Measurements from ENCODE around the gene TMEM235. TPM values are rescaled to one million over a fixed set of nuclear protein-coding genes. Genes with fewer than 3 reads are reported as not detected.

The TMEM235 gene
- total and polyA plus RNA-seq, 9 of the 15 experiments (the other 6 are each of a cell fraction or from before 2014, with no cell fraction given), result not detected

DNA sequence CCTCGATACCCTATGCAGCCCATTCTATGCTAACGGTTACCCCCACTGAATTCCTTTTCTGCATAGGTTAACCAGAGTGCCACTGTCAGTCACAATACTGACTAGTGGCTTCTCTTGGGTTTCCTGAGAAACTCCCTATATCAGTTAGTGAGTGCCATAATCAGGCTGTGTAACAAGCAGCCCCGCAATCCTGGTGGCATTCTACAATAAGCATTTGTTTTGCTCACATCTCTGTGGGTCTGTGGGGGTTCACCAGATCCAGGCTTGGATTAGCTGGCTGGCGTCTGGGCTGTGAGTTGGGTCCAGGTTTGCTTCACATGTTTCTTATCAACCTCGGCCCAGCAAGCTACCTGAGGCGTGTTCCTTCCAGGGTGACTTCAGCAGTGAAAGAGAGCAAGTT, 42.4 kb downstream of the TMEM235 start (continued):
- peak; percentile 22; the same call in 1 of the 2 replicates for TF ChIP-seq CHAMP1 (IDR thresholded peaks at IDR 0.05)
- TF ChIP-seq HDAC2 (IDR thresholded peaks at IDR 0.05), result peak; percentile 91
- TF ChIP-seq CBFA2T3 (IDR thresholded peaks at IDR 0.05), result peak; percentile 31; the same call in 1 of the 2 replicates
- TF ChIP-seq PHF20 (IDR thresholded peaks at IDR 0.05; ENCODE audit: partially characterized antibody), result peak; percentile 58
- TF ChIP-seq FOXA3 (CRISPR knock-in tag; conservative IDR thresholded peaks at IDR 0.05 in 1 of 2, IDR thresholded peaks at IDR 0.05 in 1 of 2), result no peak
- TF ChIP-seq CHD4 (IDR thresholded peaks at IDR 0.05; ENCODE audit: insufficient read depth, insufficient replicate concordance, low read depth, low read length, poor library complexity, severe bottlenecking), result peak; percentile 59
- peak; percentile 95 for TF ChIP-seq ZNF12 (CRISPR knock-in tag; IDR thresholded peaks at IDR 0.05)
- peak; percentile 97 for TF ChIP-seq TRIM28 (IDR thresholded peaks at IDR 0.05)
- no peak for TF ChIP-seq TFAP4 (CRISPR knock-in tag; IDR thresholded peaks at IDR 0.05; ENCODE audit: borderline replicate concordance)
- peak; percentile 92 for TF ChIP-seq RBM25 (IDR thresholded peaks at IDR 0.05; ENCODE audit: low read depth, low read length, severe bottlenecking)
- peak; percentile 86 to 94 for TF ChIP-seq KDM1A (IDR thresholded peaks at IDR 0.05)
